Measurements from ENCODE around the gene LGALS3BP.

LGALS3BP gene

DNA sequence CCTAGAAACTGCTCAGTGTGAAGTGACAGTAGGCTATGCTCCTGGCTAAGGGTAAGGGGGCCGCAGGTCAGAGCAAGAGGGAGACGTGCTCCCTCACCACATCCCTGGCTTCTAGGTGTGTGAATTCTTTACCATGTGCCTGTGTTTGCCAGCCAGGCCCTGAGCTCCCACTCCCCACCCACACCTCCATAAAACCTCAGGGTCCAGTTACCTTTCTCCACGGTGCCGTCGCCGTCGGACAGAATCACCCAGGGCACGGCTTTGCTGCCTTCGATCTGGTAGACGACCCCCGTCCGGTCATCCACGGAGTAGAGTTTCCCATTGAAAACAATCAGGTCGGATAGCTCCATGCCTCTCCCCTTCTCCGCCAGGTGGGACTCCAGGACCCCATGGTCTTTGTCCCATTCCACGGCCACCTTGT is 17.1 kb upstream of the LGALS3BP start:
- TF ChIP-seq CEBPB (IDR thresholded peaks at IDR 0.05) (no peak), CREB1 (IDR thresholded peaks at IDR 0.05; ENCODE audit: low read depth) (no peak), ZBTB7A (IDR thresholded peaks at IDR 0.05; ENCODE audit: low read depth) (no peak), YY1 (IDR thresholded peaks at IDR 0.05; ENCODE audit: low read depth) (no peak), RAD21 (IDR thresholded peaks at IDR 0.05; ENCODE audit: low read depth) (no peak), EP300 (IDR thresholded peaks at IDR 0.05; ENCODE audit: borderline replicate concordance) (no peak), EGR1 (IDR thresholded peaks at IDR 0.05) (no peak), FOXM1 (IDR thresholded peaks at IDR 0.05; ENCODE audit: borderline replicate concordance, low read depth) (no peak)
- TF ChIP-seq, protein P1, sequence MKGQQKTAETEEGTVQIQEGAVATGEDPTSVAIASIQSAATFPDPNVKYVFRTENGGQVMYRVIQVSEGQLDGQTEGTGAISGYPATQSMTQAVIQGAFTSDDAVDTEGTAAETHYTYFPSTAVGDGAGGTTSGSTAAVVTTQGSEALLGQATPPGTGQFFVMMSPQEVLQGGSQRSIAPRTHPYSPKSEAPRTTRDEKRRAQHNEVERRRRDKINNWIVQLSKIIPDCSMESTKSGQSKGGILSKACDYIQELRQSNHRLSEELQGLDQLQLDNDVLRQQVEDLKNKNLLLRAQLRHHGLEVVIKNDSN (IDR thresholded peaks at IDR 0.05): no peak
- TF ChIP-seq, protein P2, sequence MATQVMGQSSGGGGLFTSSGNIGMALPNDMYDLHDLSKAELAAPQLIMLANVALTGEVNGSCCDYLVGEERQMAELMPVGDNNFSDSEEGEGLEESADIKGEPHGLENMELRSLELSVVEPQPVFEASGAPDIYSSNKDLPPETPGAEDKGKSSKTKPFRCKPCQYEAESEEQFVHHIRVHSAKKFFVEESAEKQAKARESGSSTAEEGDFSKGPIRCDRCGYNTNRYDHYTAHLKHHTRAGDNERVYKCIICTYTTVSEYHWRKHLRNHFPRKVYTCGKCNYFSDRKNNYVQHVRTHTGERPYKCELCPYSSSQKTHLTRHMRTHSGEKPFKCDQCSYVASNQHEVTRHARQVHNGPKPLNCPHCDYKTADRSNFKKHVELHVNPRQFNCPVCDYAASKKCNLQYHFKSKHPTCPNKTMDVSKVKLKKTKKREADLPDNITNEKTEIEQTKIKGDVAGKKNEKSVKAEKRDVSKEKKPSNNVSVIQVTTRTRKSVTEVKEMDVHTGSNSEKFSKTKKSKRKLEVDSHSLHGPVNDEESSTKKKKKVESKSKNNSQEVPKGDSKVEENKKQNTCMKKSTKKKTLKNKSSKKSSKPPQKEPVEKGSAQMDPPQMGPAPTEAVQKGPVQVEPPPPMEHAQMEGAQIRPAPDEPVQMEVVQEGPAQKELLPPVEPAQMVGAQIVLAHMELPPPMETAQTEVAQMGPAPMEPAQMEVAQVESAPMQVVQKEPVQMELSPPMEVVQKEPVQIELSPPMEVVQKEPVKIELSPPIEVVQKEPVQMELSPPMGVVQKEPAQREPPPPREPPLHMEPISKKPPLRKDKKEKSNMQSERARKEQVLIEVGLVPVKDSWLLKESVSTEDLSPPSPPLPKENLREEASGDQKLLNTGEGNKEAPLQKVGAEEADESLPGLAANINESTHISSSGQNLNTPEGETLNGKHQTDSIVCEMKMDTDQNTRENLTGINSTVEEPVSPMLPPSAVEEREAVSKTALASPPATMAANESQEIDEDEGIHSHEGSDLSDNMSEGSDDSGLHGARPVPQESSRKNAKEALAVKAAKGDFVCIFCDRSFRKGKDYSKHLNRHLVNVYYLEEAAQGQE (IDR thresholded peaks at IDR 0.05; ENCODE audit: low read depth): no peak

DNA sequence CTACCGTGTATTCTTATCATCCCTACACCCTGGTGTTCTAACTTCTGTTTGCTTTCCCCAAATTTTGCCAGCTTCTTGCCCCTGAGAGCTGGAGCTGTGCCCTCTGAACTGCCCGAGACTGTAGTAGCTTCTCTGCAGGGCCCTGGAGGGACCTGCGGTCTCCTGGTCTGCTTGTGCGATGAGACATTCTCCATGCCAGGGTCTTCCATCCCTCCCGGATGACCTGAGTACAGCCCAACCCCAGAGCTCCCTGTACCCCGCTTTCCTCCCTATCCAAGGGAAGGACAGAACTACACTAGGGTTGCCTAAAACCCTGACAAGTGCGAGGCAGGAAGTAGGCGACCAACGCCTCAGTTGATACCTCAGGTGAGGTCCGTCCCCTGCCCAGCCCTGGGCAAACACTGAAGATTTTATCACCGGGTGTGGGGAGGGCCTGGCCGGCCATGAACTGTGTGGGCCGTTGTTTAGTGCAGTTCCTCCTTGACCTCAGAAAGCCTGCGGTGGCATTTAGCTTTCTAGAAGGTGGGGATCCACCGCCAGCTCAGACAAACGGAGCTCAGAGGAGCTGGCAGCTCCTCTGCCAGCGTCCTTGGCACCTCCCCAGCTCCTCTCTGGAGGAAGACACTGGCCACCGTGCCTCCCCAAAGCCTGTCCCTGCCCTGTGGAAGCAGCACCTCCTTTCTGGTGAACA is 16.2 kb upstream of the LGALS3BP start:
- TF ChIP-seq, protein P1 (IDR thresholded peaks at IDR 0.05): no peak
- TF ChIP-seq ZBTB7A (IDR thresholded peaks at IDR 0.05; ENCODE audit: low read depth) (no peak), TEAD4 (IDR thresholded peaks at IDR 0.05) (no peak), EGR1 (IDR thresholded peaks at IDR 0.05) (no peak), FOXM1 (IDR thresholded peaks at IDR 0.05; ENCODE audit: borderline replicate concordance, low read depth) (no peak), YY1 (IDR thresholded peaks at IDR 0.05; ENCODE audit: low read depth) (no peak), NFIC (IDR thresholded peaks at IDR 0.05) (no peak), TCF12 (IDR thresholded peaks at IDR 0.05; ENCODE audit: low read depth) (no peak), RAD21 (IDR thresholded peaks at IDR 0.05; ENCODE audit: low read depth) (no peak)
- TF ChIP-seq, protein P3, sequence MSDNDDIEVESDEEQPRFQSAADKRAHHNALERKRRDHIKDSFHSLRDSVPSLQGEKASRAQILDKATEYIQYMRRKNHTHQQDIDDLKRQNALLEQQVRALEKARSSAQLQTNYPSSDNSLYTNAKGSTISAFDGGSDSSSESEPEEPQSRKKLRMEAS (IDR thresholded peaks at IDR 0.05): no peak
- TF ChIP-seq, protein P2 (IDR thresholded peaks at IDR 0.05; ENCODE audit: low read depth): no peak

DNA sequence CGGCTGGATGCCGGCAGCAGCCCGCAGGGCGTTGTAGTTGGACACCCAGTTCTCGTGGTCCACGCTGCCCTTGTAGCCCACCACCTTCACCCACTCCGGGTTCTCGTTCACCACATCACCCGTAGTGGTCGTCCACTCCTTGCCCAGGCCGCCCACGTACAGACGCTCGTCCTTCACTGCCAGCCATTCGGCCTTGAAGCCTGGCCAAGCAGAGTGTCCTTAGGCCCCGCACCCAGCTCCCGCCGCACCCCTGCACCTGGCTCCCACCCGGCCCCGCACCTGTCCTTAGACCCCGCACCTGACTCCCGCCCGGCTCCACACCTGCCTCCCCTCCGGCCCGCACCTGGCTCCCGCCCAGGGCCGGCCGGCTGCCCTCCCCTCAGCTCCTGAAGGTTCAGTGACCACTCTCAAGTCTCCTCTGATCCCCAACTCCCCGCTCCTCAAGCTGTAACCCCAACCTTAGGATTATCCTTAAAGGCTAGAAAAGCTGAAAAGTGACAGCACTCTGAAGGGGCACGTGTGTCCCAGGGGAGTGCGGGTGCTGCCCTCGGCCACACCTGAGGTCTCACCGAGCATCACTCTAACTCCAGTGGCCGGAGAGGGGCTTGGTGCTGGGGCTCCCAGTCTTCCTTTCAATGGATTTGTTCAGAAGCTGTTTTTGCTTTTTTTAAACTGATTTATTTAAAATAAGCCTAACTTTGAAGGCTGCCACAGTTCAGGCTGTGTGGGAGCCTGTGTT is 15.5 kb upstream of the LGALS3BP start:
- no peak for TF ChIP-seq NFIC (IDR thresholded peaks at IDR 0.05)
- TF ChIP-seq FOXM1 (IDR thresholded peaks at IDR 0.05; ENCODE audit: borderline replicate concordance, low read depth): no peak
- no peak for TF ChIP-seq ZBTB7A (IDR thresholded peaks at IDR 0.05; ENCODE audit: low read depth)
- TF ChIP-seq, protein P2 (IDR thresholded peaks at IDR 0.05; ENCODE audit: low read depth): no peak
- no peak for TF ChIP-seq RAD21 (IDR thresholded peaks at IDR 0.05; ENCODE audit: low read depth)
- no peak for TF ChIP-seq TEAD4 (IDR thresholded peaks at IDR 0.05)
- TF ChIP-seq, protein P1 (IDR thresholded peaks at IDR 0.05): no peak
- TF ChIP-seq, protein P3 (IDR thresholded peaks at IDR 0.05): no peak
- TF ChIP-seq TAF1 (IDR thresholded peaks at IDR 0.05; ENCODE audit: low read depth): no peak
- TF ChIP-seq CREB1 (IDR thresholded peaks at IDR 0.05; ENCODE audit: low read depth): no peak
- TF ChIP-seq TCF12 (IDR thresholded peaks at IDR 0.05; ENCODE audit: low read depth): no peak
- TF ChIP-seq CEBPB (IDR thresholded peaks at IDR 0.05): no peak
